ENCODE results near the gene SIGLECL1.
"Not testable (repeated sequence)": the region's sequence is repeated elsewhere in the genome, so short reads cannot be mapped to it uniquely, and the experiment has no call there.

DNA sequence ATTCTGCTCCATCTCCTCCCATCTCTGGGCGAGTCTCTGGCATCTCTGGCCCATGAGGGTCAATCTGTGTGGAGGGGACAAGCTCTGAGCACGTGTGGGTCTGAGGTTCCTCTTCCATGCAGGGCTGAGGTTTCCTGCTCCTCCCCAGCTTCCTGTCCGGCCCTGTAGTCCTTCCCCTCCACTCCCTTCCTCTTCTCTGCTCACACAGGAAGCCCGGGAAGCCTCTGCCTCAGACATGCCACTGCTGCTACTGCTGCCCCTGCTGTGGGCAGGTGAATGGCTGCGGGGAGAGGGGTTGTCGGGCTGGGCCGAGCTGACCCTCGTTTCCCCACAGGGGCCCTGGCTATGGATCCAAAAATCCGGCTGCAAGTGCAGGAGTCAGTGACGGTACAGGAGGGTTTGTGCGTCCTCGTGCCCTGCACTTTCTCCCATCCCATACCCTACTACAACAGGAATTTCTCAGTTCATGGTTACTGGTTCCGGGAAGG lies 40.0 kb upstream of the SIGLECL1 start:
- TF ChIP-seq THAP7 (CRISPR knock-in tag; IDR thresholded peaks at IDR 0.05); ESRRA (IDR thresholded peaks at IDR 0.05; ENCODE audit: borderline replicate concordance, low read depth); CTCF (IDR thresholded peaks at IDR 0.05 in 2 of 3, conservative IDR thresholded peaks at IDR 0.05 in 1 of 3; ENCODE audit: insufficient read depth in 2 of 3, low read depth in 1 of 3, low read length in 3 of 3); GATAD2B (IDR thresholded peaks at IDR 0.05; ENCODE audit: borderline replicate concordance); BRD4 (IDR thresholded peaks at IDR 0.05); REST (IDR thresholded peaks at IDR 0.05; ENCODE audit: borderline replicate concordance); REST (CRISPR knock-in tag; IDR thresholded peaks at IDR 0.05; ENCODE audit: low read depth); POLR2A (conservative IDR thresholded peaks at IDR 0.05): not testable (repeated sequence)
